Tibial nerve (tissue), 4 donors: ENCODE data around the gene NR4A3. TPM values are rescaled to one million over a fixed set of nuclear protein-coding genes. Genes with fewer than 3 reads are reported as not detected.

Experiments used
- DNase-seq, 2 donors: peaks; one replicate each; pipeline ENCODE4 v3.0.0-alpha.2; 2019; ENCODE audit warnings: low spot score in 2 of 2
- H3K27ac ChIP-seq, 4 donors: fragments of 200-600 bp; sonication (generic) in 3 of 4; one replicate each; pipeline ENCODE4 v1.5.1; 2017 to 2019; ENCODE audit warnings: mild to moderate bottlenecking in 1 of 4
- H3K27me3 ChIP-seq, 2 donors: fragments of 200-600 bp; sonication (generic) in 1 of 2; one replicate each; pipeline versions ENCODE4 v1.5.1 to v1.6.0; 2017 to 2019
- H3K36me3 ChIP-seq, 3 donors: fragments of 200-600 bp; sonication (generic); one replicate each; pipeline ENCODE4 v1.5.1; 2018 to 2019
- H3K4me1 ChIP-seq, 4 donors: fragments of 200-600 bp; sonication (generic) in 3 of 4; one replicate each; pipeline ENCODE4 v1.5.1; 2017 to 2019
- H3K4me3 ChIP-seq, 4 donors: fragments of 200-600 bp; sonication (generic) in 3 of 4; one replicate each; pipeline ENCODE4 v1.5.1; 2017 to 2019; ENCODE audit warnings: mild to moderate bottlenecking in 1 of 4, moderate library complexity in 1 of 4
- H3K9me3 ChIP-seq, 4 donors: fragments of 200-600 bp; sonication (generic) in 3 of 4; one replicate each; pipeline ENCODE4 v1.5.1; 2017 to 2019
- EP300 ChIP-seq, 2 donors: sonication (generic); formaldehyde crosslinking; IDR thresholded peaks; one replicate each; pipeline ENCODE4 v1.6.1; 2017; ENCODE audit warnings: antibody characterized with exemption in 2 of 2, mild to moderate bottlenecking in 1 of 2
- POLR2A ChIP-seq, 2 donors: fragments of 450-650 bp; IDR thresholded peaks; one replicate each; pipeline ENCODE4 v1.6.1; 2017; ENCODE audit warnings: antibody characterized with exemption in 2 of 2, mild to moderate bottlenecking in 2 of 2, moderate library complexity in 2 of 2
- WGBS, 2 donors: methylation state at CpG; one replicate each; pipeline ENCODE4 v1.1.5; 2018; 5-methylcytosine and 5-hydroxymethylcytosine counted together
- total RNA-seq, 4 donors: library from RNA; depleted of rRNA; stranded (reverse); fragments of >200 nt; gene quantifications; one replicate each; pipeline ENCODE4 v1.1.0, GENCODE V29; 2016
- TF ChIP-seq, protein P1 (sequence below), 5 experiments: fragments of 200-600 bp in 3 of 5; fragments of 450-650 bp in 2 of 5; sonication (generic) in 3 of 5; IDR thresholded peaks; one replicate each; pipeline ENCODE4 v1.5.1; 2016 to 2019; ENCODE audit warnings: antibody characterized with exemption in 5 of 5, mild to moderate bottlenecking in 3 of 5, moderate library complexity in 2 of 5

The NR4A3 gene
- total RNA-seq, 4 donors from 2014 or later = 3.0 to 12.7 (median 4.8) TPM

DNA sequence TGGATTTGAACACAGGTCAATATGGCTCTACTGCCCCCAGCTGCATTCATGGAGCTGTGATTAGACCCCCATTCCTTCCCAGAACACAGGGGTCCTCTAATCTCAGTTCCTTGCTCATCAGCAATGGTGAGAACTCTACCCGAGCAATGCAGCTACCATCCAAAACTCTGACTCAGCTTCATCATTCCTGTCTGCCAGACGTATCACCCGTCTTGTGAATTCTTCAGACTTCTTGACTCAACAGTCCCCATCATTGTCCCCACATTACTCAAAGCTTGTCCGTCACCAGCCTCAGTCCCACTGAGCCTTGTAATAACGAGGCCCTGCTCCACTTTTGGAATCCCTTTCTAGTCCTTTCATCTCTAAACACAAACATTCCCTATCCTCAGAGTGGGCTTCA is 48.4 kb downstream of the NR4A3 start:
- TF ChIP-seq POLR2A (IDR thresholded peaks at IDR 0.05) = no peak
- TF ChIP-seq, protein P1, sequence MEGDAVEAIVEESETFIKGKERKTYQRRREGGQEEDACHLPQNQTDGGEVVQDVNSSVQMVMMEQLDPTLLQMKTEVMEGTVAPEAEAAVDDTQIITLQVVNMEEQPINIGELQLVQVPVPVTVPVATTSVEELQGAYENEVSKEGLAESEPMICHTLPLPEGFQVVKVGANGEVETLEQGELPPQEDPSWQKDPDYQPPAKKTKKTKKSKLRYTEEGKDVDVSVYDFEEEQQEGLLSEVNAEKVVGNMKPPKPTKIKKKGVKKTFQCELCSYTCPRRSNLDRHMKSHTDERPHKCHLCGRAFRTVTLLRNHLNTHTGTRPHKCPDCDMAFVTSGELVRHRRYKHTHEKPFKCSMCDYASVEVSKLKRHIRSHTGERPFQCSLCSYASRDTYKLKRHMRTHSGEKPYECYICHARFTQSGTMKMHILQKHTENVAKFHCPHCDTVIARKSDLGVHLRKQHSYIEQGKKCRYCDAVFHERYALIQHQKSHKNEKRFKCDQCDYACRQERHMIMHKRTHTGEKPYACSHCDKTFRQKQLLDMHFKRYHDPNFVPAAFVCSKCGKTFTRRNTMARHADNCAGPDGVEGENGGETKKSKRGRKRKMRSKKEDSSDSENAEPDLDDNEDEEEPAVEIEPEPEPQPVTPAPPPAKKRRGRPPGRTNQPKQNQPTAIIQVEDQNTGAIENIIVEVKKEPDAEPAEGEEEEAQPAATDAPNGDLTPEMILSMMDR (IDR thresholded peaks at IDR 0.05) = no peak
- TF ChIP-seq EP300 (IDR thresholded peaks at IDR 0.05) = no peak
- Histone ChIP-seq H3K36me3 (no peaks in the 10 kb centered on the region), H3K4me1 (no peaks in the 10 kb centered on the region), H3K4me3 (no peak overlapping the region), H3K27ac (no peak overlapping the region), H3K9me3 (no peaks in the 10 kb centered on the region), H3K27me3 (no peaks in the 10 kb centered on the region)
- WGBS, 2 donors = 68 to 80% methylated on average over 5 of the region's 5 CpGs
- no peak for DNase-seq

DNA sequence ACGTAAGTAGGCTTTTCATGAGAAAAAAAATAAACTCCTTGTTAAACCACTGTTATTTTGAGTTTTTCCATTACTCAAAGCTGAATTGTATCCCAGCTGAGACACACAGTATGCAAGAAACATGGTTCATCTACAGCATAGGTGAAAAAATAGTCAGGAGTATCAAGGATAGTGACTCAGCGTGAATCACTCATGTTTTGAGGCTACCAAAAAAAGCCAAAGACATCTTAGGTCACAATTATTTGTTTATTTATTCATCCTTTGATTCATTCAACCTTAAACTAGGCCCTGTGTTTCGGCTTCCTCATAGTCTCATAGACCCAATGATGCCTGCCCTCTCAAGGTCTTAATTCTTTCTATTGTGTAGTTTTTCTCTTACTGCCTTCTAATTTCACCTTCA is 51.8 kb downstream of the NR4A3 start:
- H3K27me3 ChIP-seq = no peaks in the 10 kb centered on the region
- WGBS, 2 donors = 81 to 85% methylated on average over 3 of the region's 3 CpGs
- TF ChIP-seq EP300 (IDR thresholded peaks at IDR 0.05) (no peak), POLR2A (IDR thresholded peaks at IDR 0.05) (no peak)
- TF ChIP-seq, protein P1 (IDR thresholded peaks at IDR 0.05) = no peak

DNA sequence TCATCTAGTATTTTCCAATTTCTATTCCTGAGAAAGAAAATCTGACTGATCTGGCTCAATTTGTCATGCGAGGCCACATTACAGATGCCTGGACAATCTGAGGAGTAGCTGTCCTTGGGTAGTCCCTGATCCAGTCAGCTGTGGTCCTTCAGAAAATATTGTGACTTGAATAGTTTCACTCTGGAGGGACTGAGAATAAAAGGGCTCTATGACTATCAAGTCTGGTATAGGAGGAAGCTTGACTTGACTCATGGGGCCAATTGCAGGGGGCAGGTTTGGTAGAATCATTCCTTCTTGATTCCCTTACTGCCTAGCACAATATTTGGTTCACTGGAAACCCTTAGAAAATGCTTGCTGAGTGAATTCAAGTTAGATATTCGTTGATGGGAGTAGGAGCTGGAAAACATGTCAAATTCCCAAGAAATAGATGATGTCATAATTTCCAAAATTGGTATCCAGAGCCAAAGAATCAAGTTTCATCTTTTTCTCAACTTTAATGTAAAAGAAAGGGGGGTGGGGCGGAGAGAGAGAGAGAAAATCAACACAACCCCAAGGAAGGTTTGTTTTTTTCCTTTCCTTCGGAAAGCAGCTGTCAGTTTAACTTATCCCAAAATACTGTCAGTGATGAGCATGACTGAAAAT is 52.4 kb downstream of the NR4A3 start:
- Histone ChIP-seq H3K27ac (no peak overlapping the region), H3K4me3 (no peak overlapping the region), H3K27me3 (no peaks in the 10 kb centered on the region), H3K36me3 (no peaks in the 10 kb centered on the region), H3K4me1 (no peaks in the 10 kb centered on the region), H3K9me3 (no peaks in the 10 kb centered on the region)
- TF ChIP-seq, protein P1 (IDR thresholded peaks at IDR 0.05) = no peak
- TF ChIP-seq POLR2A (IDR thresholded peaks at IDR 0.05) = no peak
- TF ChIP-seq EP300 (IDR thresholded peaks at IDR 0.05) = no peak
- 73 to 82% methylated on average over 4 of the region's 4 CpGs for WGBS, 2 donors
- DNase-seq = no peak

More for the DNA sequence above, 51.8 kb downstream of the NR4A3 start:
- no peaks in the 10 kb centered on the region for H3K9me3 ChIP-seq
- no peak overlapping the region for H3K27ac ChIP-seq
- H3K4me3 ChIP-seq = no peak overlapping the region
- H3K4me1 ChIP-seq = no peaks in the 10 kb centered on the region
- no peaks in the 10 kb centered on the region for H3K36me3 ChIP-seq
- no peak for DNase-seq

DNA sequence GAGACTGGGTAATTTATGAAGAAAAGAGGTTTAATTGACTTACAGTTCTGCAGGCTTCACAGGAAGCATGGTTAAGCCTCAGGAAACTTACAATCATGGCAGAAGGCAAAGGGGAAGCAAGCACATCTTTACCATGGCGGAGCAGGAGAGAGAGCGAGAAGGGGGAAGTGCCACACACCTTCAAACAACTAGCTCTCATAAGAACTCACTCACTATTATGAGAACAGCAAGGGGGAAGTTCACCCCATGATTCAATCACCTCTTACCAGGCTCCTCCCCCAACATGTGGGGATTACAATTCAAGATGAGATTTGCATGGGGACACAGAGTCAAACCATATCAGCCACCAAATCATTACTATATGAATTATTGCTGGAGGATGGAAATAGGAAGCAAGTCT is 54.5 kb downstream of the NR4A3 start:
- 96 to 98% methylated on average over 2 of the region's 2 CpGs for WGBS, 2 donors
- TF ChIP-seq, protein P1 (IDR thresholded peaks at IDR 0.05) = no peak
- TF ChIP-seq EP300 (IDR thresholded peaks at IDR 0.05) = no peak
- no peak for TF ChIP-seq POLR2A (IDR thresholded peaks at IDR 0.05)
- H3K4me1 ChIP-seq = no peaks in the 10 kb centered on the region
- no peak for DNase-seq
- H3K27me3 ChIP-seq = no peaks in the 10 kb centered on the region
- H3K36me3 ChIP-seq = no peaks in the 10 kb centered on the region
- H3K4me3 ChIP-seq = no peak overlapping the region
- H3K27ac ChIP-seq = no peak overlapping the region
- H3K9me3 ChIP-seq = no peaks in the 10 kb centered on the region

DNA sequence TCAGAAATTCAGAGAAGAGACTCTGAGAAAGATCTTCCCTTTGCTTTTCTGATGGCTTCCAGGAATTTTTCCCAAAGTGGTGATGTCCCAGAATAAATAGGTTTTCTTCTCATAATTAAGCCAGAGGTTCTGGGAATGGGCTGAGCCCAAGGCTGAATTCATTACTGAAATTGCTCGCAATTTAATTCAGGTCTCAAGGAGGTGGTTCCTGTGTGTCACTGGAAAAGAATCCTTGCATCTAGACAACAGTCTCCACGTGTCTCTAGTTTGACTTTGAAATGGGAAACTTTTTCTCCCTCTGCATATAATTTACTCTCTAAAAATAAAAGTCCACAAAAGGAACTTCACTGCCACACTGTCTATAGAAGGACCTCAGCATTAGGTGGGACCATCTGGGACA is 57.0 kb downstream of the NR4A3 start:
- no peak overlapping the region for H3K27ac ChIP-seq
- TF ChIP-seq POLR2A (IDR thresholded peaks at IDR 0.05) = no peak
- TF ChIP-seq, protein P1 (IDR thresholded peaks at IDR 0.05) = no peak
- TF ChIP-seq EP300 (IDR thresholded peaks at IDR 0.05) = no peak
- no peaks in the 10 kb centered on the region for H3K9me3 ChIP-seq
- H3K4me1 ChIP-seq = no peaks in the 10 kb centered on the region
- 66 to 69% methylated on average over 2 of the region's 2 CpGs for WGBS, 2 donors
- no peak for DNase-seq
- H3K36me3 ChIP-seq = no peaks in the 10 kb centered on the region
- H3K27me3 ChIP-seq = no peaks in the 10 kb centered on the region
- H3K4me3 ChIP-seq = no peak overlapping the region
